OCI-LY3 (cell line): ENCODE results near the gene SLC16A8.

Source experiments
- H2AFZ ChIP-seq: fragments of 200-600, 300-600 bp; shearing (Covaris generic); 2 replicates; pipeline ENCODE4 v1.6.0; 2014; ENCODE audit warnings: antibody characterized with exemption, low read depth, low read length
- H3K27ac ChIP-seq: fragments of 200-600, 300-600 bp; sonication (generic); 2 replicates; pipeline ENCODE4 v1.5.1; 2014; ENCODE audit warnings: mild to moderate bottlenecking, low read length, moderate library complexity, mixed read lengths
- H3K27me3 ChIP-seq: fragments of 200-600, 300-600 bp; sonication (generic); 2 replicates; pipeline ENCODE4 v1.6.1; 2014; ENCODE audit warnings: low read depth, low read length, mixed read lengths
- H3K36me3 ChIP-seq: fragments of 200-600, 300-600 bp; sonication (generic); replicated peaks from 2 replicates; pipeline ENCODE3; 2014; ENCODE audit warnings: low read depth, low read length, mixed read lengths
- H3K4me1 ChIP-seq: fragments of 300-600, 200-600 bp; sonication (generic); 2 replicates; pipeline ENCODE4 v1.6.1; 2014; ENCODE audit warnings: low read length, mixed read lengths
- H3K4me2 ChIP-seq: fragments of 200-600, 300-600 bp; sonication (generic); 2 replicates; pipeline ENCODE4 v1.6.1; 2014; ENCODE audit warnings: low read length, mixed read lengths
- H3K4me3 ChIP-seq: fragments of 300-600, 200-600 bp; sonication (generic); 2 replicates; pipeline ENCODE4 v1.5.1; 2014; ENCODE audit warnings: antibody characterized with exemption, mild to moderate bottlenecking, low read length, moderate library complexity
- H3K79me2 ChIP-seq: fragments of 300-600, 200-600 bp; shearing (Covaris generic); 2 replicates; pipeline ENCODE4 v1.6.1; 2014; ENCODE audit warnings: mild to moderate bottlenecking, low read length, mixed read lengths
- H3K9ac ChIP-seq: fragments of 300-600, 200-600 bp; shearing (Covaris generic); 2 replicates; pipeline ENCODE4 v1.6.0; 2014; ENCODE audit warnings: mild to moderate bottlenecking, low read length, moderate library complexity
- H3K9me3 ChIP-seq: fragments of 200-600, 300-600 bp; shearing (Covaris generic); 2 replicates; pipeline ENCODE4 v1.6.1; 2014; ENCODE audit warnings: low read length, mixed read lengths; ENCODE audit not compliant: insufficient read depth
- H4K20me1 ChIP-seq: fragments of 200-600, 300-600 bp; sonication (generic); 2 replicates; pipeline ENCODE4 v1.6.1; 2016; ENCODE audit warnings: low read length, mixed read lengths; ENCODE audit not compliant: insufficient read depth
- CTCF ChIP-seq: fragments of 200-600, 300-600 bp; sonication (generic); IDR thresholded peaks from 2 replicates; pipeline ENCODE4 v1.5.1; 2014; ENCODE audit warnings: antibody characterized with exemption, low read length, low read depth
- EZH2phosphoT487 ChIP-seq: fragments of 200-600 bp; shearing (Covaris generic); IDR thresholded peaks from 2 replicates; pipeline ENCODE4 v1.6.1; 2018; ENCODE audit warnings: antibody characterized with exemption, mixed run types, low read depth

SLC16A8 gene

GRCh38 chr22:38035530-38035885 is 48.5 kb downstream of the SLC16A8 start:
- Histone ChIP-seq H3K79me2 (no peaks in the 10 kb centered on the region), H3K4me2 (peak overlapping the region; percentile 23; the same call in 1 of the 2 replicates), H3K27ac (no peak overlapping the region), H3K9me3 (no peaks in the 10 kb centered on the region), H2AFZ (peak overlapping the region; percentile 57; the same call in 1 of the 2 replicates), H3K36me3 (no peaks in the 10 kb centered on the region), H3K9ac (no peak overlapping the region), H4K20me1 (no peaks in the 10 kb centered on the region), H3K4me1 (peaks cover 20% of the 10 kb centered on the region), H3K27me3 (no peaks in the 10 kb centered on the region), H3K4me3 (no peak overlapping the region)
- TF ChIP-seq EZH2phosphoT487 (no peak), CTCF (no peak)

- Histone ChIP-seq H3K36me3 (no peaks in the 10 kb centered on the region), H3K9me3 (no peaks in the 10 kb centered on the region), H4K20me1 (no peaks in the 10 kb centered on the region), H3K9ac (peak overlapping the region; percentile 13; the same call in 1 of the 2 replicates), H3K4me1 (peaks cover 20% of the 10 kb centered on the region), H3K4me3 (0 out of 2 replicates have a peak overlapping the region, but pooled peaks have one; percentile 8), H3K27ac (no peak overlapping the region), H3K27me3 (0 out of 2 replicates have a peak, but pooled peaks cover 2% of the 10 kb centered on the region), H3K79me2 (no peaks in the 10 kb centered on the region), H2AFZ (peak overlapping the region; percentile 57), H3K4me2 (peak overlapping the region; percentile 55)
- TF ChIP-seq CTCF (no peak), EZH2phosphoT487 (no peak)
These were observed 49.0 kb downstream of the SLC16A8 start for GRCh38 chr22:38034884-38035529.

- Histone ChIP-seq H2AFZ (peak overlapping the region; percentile 44), H3K27ac (no peak overlapping the region), H3K36me3 (no peaks in the 10 kb centered on the region), H4K20me1 (no peaks in the 10 kb centered on the region), H3K9me3 (no peaks in the 10 kb centered on the region), H3K4me2 (peak overlapping the region; percentile 55), H3K79me2 (no peaks in the 10 kb centered on the region), H3K4me1 (peaks cover 20% of the 10 kb centered on the region), H3K27me3 (0 out of 2 replicates have a peak, but pooled peaks cover 8% of the 10 kb centered on the region), H3K9ac (no peak overlapping the region; the same call in 1 of the 2 replicates), H3K4me3 (peak overlapping the region; percentile 8; the same call in 1 of the 2 replicates)
- TF ChIP-seq CTCF (no peak), EZH2phosphoT487 (no peak)
These were observed 49.6 kb downstream of the SLC16A8 start for GRCh38 chr22:38034278-38034882.

- TF ChIP-seq CTCF (no peak), EZH2phosphoT487 (no peak)
- Histone ChIP-seq H4K20me1 (no peaks in the 10 kb centered on the region), H3K4me2 (peak overlapping the region; percentile 55), H3K9ac (no peak overlapping the region; the same call in 1 of the 2 replicates), H3K27me3 (0 out of 2 replicates have a peak, but pooled peaks cover 12% of the 10 kb centered on the region), H3K36me3 (no peaks in the 10 kb centered on the region), H3K4me3 (peak overlapping the region; percentile 8; the same call in 1 of the 2 replicates), H3K4me1 (peaks cover 20% of the 10 kb centered on the region), H3K79me2 (no peaks in the 10 kb centered on the region), H2AFZ (peak overlapping the region; percentile 44), H3K27ac (no peak overlapping the region), H3K9me3 (no peaks in the 10 kb centered on the region)
These were observed 50.3 kb downstream of the SLC16A8 start for GRCh38 chr22:38033522-38034277.
